ENCODE measurements around the gene ANKRD23.
A peak's percentile ranks its signal among the peaks of the same experiment; 100 is the strongest.

The ANKRD23 gene

GRCh38 chr2:96877042-96877451 is 33.2 kb upstream of the ANKRD23 start:
- no peak for DNase-seq (ENCODE audit: low read depth in 2 of 2)

GRCh38 chr2:96876269-96877041 is 32.6 kb upstream of the ANKRD23 start:
- no peak for DNase-seq (ENCODE audit: low read depth in 2 of 2)

- no peak for DNase-seq (ENCODE audit: low read depth in 2 of 2)
Measured at GRCh38 chr2:96875498-96876268, 31.9 kb upstream of the ANKRD23 start.

GRCh38 chr2:96874198-96874831 is 30.5 kb upstream of the ANKRD23 start:
- DNase-seq (ENCODE audit: low read depth in 2 of 2): no peak

- no peak for DNase-seq (ENCODE audit: low read depth in 2 of 2)
Measured at GRCh38 chr2:96873651-96874096, 29.9 kb upstream of the ANKRD23 start.

- DNase-seq (ENCODE audit: low read depth in 2 of 2): no peak
Measured at GRCh38 chr2:96872591-96873349, 28.9 kb upstream of the ANKRD23 start.

GRCh38 chr2:96870626-96871255 is 26.9 kb upstream of the ANKRD23 start:
- no peak for DNase-seq (ENCODE audit: low read depth in 2 of 2)

- no peak for DNase-seq (ENCODE audit: low read depth in 2 of 2)
Measured at GRCh38 chr2:96869822-96870625, 26.2 kb upstream of the ANKRD23 start, which contains the start of gene SEMA4C. Gene SEMA4C, minus strand, starts transcription at chr2:96870080. Its CDS starts 2,194 bp downstream, at chr2:96867886.

- DNase-seq (ENCODE audit: low read depth in 2 of 2): peak; percentile 51 to 62
Measured at GRCh38 chr2:96869281-96869821, 25.5 kb upstream of the ANKRD23 start.

- DNase-seq (ENCODE audit: low read depth in 2 of 2): peak; percentile 88 to 90
Measured at GRCh38 chr2:96868555-96869280, 24.9 kb upstream of the ANKRD23 start.

- DNase-seq (ENCODE audit: low read depth in 2 of 2): no peak
Measured at GRCh38 chr2:96867756-96868554, 24.1 kb upstream of the ANKRD23 start.

- no peak for DNase-seq (ENCODE audit: low read depth in 2 of 2)
Measured at GRCh38 chr2:96866986-96867755, 23.4 kb upstream of the ANKRD23 start.

GRCh38 chr2:96866586-96866985 is 22.8 kb upstream of the ANKRD23 start:
- DNase-seq (ENCODE audit: low read depth in 2 of 2): no peak

- no peak for DNase-seq (ENCODE audit: low read depth in 2 of 2)
Measured at GRCh38 chr2:96866149-96866548, 22.3 kb upstream of the ANKRD23 start.

- DNase-seq (ENCODE audit: low read depth in 2 of 2): no peak
Measured at GRCh38 chr2:96865654-96866053, 21.8 kb upstream of the ANKRD23 start.

GRCh38 chr2:96864343-96865091 is 20.7 kb upstream of the ANKRD23 start:
- DNase-seq (ENCODE audit: low read depth in 2 of 2): no peak

All from fibroblast of skin of left quadriceps (primary cell).